PC-3 (cell line): ENCODE results near the gene ST6GALNAC3. TPM values are rescaled to one million over a fixed set of nuclear protein-coding genes. Genes with fewer than 3 reads are reported as not detected.

Source experiments
- ATAC-seq: fragments of 200-7000 bp; cut with Tn5 transposase; 2 replicates; pipeline ENCODE4 v1.9.1; 2020; ENCODE audit warnings: mild to moderate bottlenecking, moderate library complexity
- BruUV-seq: library from RNA; stranded (reverse); fragments of 400-500 nt; replicated peaks from 2 replicates; lab custom pipeline; 2021; lab: Mats Ljungman, UMichigan
- CTCF ChIA-PET: fragments of 300-600 bp; sonication (Branson Sonifier 250); formaldehyde crosslinking; loops from one replicate; lab custom pipeline; 2022; ENCODE audit warnings: antibody characterized with exemption; lab: Charles Lee
- POLR2A ChIA-PET: fragments of 300-600 bp; sonication (Branson Sonifier 250); formaldehyde crosslinking; loops from one replicate; lab custom pipeline; 2022; ENCODE audit warnings: antibody characterized with exemption; ENCODE audit not compliant: unreplicated experiment; lab: Charles Lee
- DNase-seq: peaks from one replicate; pipeline ENCODE4 v3.0.0-alpha.2; 2015
- H2AFZ ChIP-seq: fragments of 300-600 bp; sonication (generic); 2 replicates; pipeline ENCODE4 v1.6.0; 2016; ENCODE audit warnings: antibody characterized with exemption, low read length
- H3F3A ChIP-seq: fragments of 300-600 bp; sonication (generic); one replicate; pipeline ENCODE4 v1.6.0; 2017; ENCODE audit warnings: antibody characterized with exemption, low read length, control low read depth, mild to moderate bottlenecking; ENCODE audit not compliant: unreplicated experiment
- H3K27ac ChIP-seq: fragments of 300-600 bp; sonication (generic); 2 replicates; pipeline ENCODE4 v1.5.1; 2016; ENCODE audit warnings: mild to moderate bottlenecking, low read length
- H3K27me3 ChIP-seq: fragments of 300-600 bp; sonication (generic); 2 replicates; pipeline ENCODE4 v1.6.1; 2016; ENCODE audit warnings: low read length, mixed read lengths
- H3K36me3 ChIP-seq: fragments of 300-600 bp; sonication (generic); 2 replicates; pipeline ENCODE4 v1.6.1; 2016; ENCODE audit warnings: low read depth, mixed run types, low read length, mixed read lengths
- H3K4me1 ChIP-seq: fragments of 300-600 bp; sonication (generic); 2 replicates; pipeline ENCODE4 v1.5.1; 2016; ENCODE audit warnings: low read length; ENCODE audit not compliant: insufficient read depth
- H3K4me2 ChIP-seq: fragments of 300-600 bp; sonication (generic); 2 replicates; pipeline ENCODE4 v1.6.0; 2016; ENCODE audit warnings: low read length
- H3K4me3 ChIP-seq: fragments of 300-600 bp; sonication (generic); 2 replicates; pipeline ENCODE4 v1.5.1; 2016; ENCODE audit warnings: mild to moderate bottlenecking, low read length, mixed read lengths
- H3K79me2 ChIP-seq: fragments of 300-600 bp; sonication (generic); 2 replicates; pipeline ENCODE4 v1.6.1; 2017; ENCODE audit warnings: low read length, mixed read lengths
- H3K9ac ChIP-seq: fragments of 300-600 bp; sonication (generic); 2 replicates; pipeline ENCODE4 v1.6.0; 2016; ENCODE audit warnings: mild to moderate bottlenecking, low read length
- H3K9me2 ChIP-seq: fragments of 300-600 bp; sonication (generic); replicated peaks from 2 replicates; pipeline ENCODE4 v1.6.1; 2016; ENCODE audit warnings: mixed run types, low read length, mixed read lengths
- H3K9me3 ChIP-seq: fragments of 300-600 bp; sonication (generic); 2 replicates; pipeline ENCODE4 v1.6.1; 2016; ENCODE audit warnings: low read length, mixed read lengths
- H4K20me1 ChIP-seq: fragments of 300-600 bp; sonication (generic); 2 replicates; pipeline ENCODE4 v1.6.1; 2016; ENCODE audit warnings: low read length, mixed read lengths
- CTCF ChIP-seq: fragments of 300-600 bp; sonication (generic); conservative IDR thresholded peaks from 2 replicates; pipeline ENCODE4 v1.5.1; 2017; ENCODE audit warnings: antibody characterized with exemption, low read depth, mild to moderate bottlenecking, low read length
- EZH2 ChIP-seq: fragments of 300-600 bp; sonication (generic); IDR thresholded peaks from one replicate; pipeline ENCODE4 v1.6.1; 2017; ENCODE audit warnings: antibody characterized with exemption, mild to moderate bottlenecking, low read length; ENCODE audit not compliant: unreplicated experiment
- EZH2phosphoT487 ChIP-seq: fragments of 300-600 bp; sonication (generic); IDR thresholded peaks from 2 replicates; pipeline ENCODE4 v1.6.1; 2018; ENCODE audit warnings: mild to moderate bottlenecking, antibody characterized with exemption, low read length, borderline replicate concordance
- intact Hi-C: fragments of 100-400 bp; cut with micrococcal nuclease; formaldehyde crosslinking; loops from 2 replicates; pipeline ENCODE4 v1.9.0; 2023
- total RNA-seq: library from RNA; depleted of rRNA; stranded (reverse); fragments of >200 nt; gene quantifications from 2 replicates; pipeline ENCODE4 v1.2.3, GENCODE V29; 2014

The ST6GALNAC3 gene
- total RNA-seq, 1 experiment from 2014 or later: not detected

DNA sequence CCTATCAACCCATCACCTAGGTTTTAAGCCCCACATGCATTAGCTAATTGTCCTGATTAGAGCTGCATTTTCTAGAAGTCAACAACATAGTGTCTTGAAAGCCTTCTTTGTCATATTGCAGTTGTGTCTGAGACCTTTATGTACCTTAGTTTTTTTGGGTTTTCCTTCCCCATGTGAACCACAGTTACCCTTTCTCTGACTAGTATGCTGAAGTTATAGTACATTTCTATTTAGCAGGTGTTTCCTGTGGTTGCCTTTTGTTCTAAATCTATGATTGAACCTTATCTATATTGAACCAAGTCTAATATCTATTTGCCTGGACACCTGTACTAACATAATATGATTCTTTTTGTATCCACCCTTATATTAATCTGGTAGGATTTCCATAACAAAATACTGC is 135.6 kb downstream of the ST6GALNAC3 start:
- BruUV-seq: no TSS peak
- TF ChIP-seq CTCF (no peak), EZH2phosphoT487 (no peak), EZH2 (no peak)
- intact Hi-C loops: no loop called here
- no peak for ATAC-seq
- ChIA-PET CTCF (no interaction called here), POLR2A (no interaction called here)
- Histone ChIP-seq H3K4me1 (no peaks in the 10 kb centered on the region), H3K9ac (no peak overlapping the region), H3K9me3 (no peaks in the 10 kb centered on the region), H3K4me2 (no peak overlapping the region), H3K9me2 (no peaks in the 10 kb centered on the region), H3K36me3 (no peaks in the 10 kb centered on the region), H4K20me1 (no peaks in the 10 kb centered on the region), H3K79me2 (no peaks in the 10 kb centered on the region), H3K27ac (no peak overlapping the region), H3K27me3 (peaks cover 17% of the 10 kb centered on the region), H2AFZ (no peak overlapping the region), H3K4me3 (no peak overlapping the region), H3F3A (no peaks in the 10 kb centered on the region)
- DNase-seq: no peak

- CTCF ChIA-PET: no interaction called here
- Histone ChIP-seq H3K9me3 (no peaks in the 10 kb centered on the region), H3K9me2 (no peaks in the 10 kb centered on the region), H3K36me3 (no peaks in the 10 kb centered on the region), H3K4me2 (no peak overlapping the region), H3K4me1 (no peaks in the 10 kb centered on the region), H3K9ac (no peak overlapping the region), H3F3A (no peaks in the 10 kb centered on the region), H3K27ac (no peak overlapping the region), H3K4me3 (no peak overlapping the region), H2AFZ (no peak overlapping the region), H4K20me1 (no peaks in the 10 kb centered on the region), H3K79me2 (no peaks in the 10 kb centered on the region), H3K27me3 (peaks cover 6% of the 10 kb centered on the region; the same call in 1 of the 2 replicates)
- no TSS peak for BruUV-seq
- intact Hi-C loops: no loop called here
- POLR2A ChIA-PET: no interaction called here
- ATAC-seq (no peak), DNase-seq (no peak)
- no peak for TF ChIP-seq CTCF
- TF ChIP-seq EZH2: no peak
- TF ChIP-seq EZH2phosphoT487: no peak
Measured at GRCh38 chr1:76218888-76219287, 144.3 kb downstream of the ST6GALNAC3 start.

DNA sequence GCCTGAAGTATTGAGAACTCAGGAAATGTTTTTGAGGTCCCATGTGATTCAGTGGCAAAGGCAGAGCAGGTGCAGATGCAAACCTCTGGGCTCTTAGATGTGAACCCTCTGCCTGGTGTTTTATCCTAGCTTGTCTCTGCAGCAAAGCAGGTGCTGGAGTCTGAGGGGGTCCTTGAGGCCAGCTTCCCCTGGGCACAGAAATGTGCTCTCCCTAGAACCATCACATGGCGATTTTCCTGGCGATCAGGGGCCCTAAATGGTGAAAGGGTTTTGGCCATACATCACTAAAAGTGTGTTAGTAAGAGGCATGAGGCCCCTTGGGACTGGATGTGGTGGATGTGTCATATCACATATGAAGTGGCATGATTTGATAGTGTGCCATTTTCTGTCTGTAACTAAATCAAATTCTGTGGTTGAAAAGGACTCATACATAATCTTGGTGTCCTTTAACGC is 144.8 kb downstream of the ST6GALNAC3 start:
- no peaks in the 10 kb centered on the region for H3K9me2 ChIP-seq
- no peaks in the 10 kb centered on the region for H3K4me1 ChIP-seq
- no TSS peak for BruUV-seq
- H3K9ac ChIP-seq: no peak overlapping the region
- ChIA-PET CTCF (no interaction called here), POLR2A (no interaction called here)
- H3K4me3 ChIP-seq: no peak overlapping the region
- TF ChIP-seq EZH2 (no peak), EZH2phosphoT487 (no peak), CTCF (no peak)
- H2AFZ ChIP-seq: no peak overlapping the region
- no peaks in the 10 kb centered on the region for H3K36me3 ChIP-seq
- H4K20me1 ChIP-seq: no peaks in the 10 kb centered on the region
- peaks cover 6% of the 10 kb centered on the region; the same call in 1 of the 2 replicates for H3K27me3 ChIP-seq
- no peak overlapping the region for H3K27ac ChIP-seq
- H3F3A ChIP-seq: no peaks in the 10 kb centered on the region
- H3K4me2 ChIP-seq: no peak overlapping the region
- H3K9me3 ChIP-seq: no peaks in the 10 kb centered on the region
- no peaks in the 10 kb centered on the region for H3K79me2 ChIP-seq
- intact Hi-C loops: no loop called here
- ATAC-seq (no peak), DNase-seq (no peak)
